ENCODE measurements around the gene VWA5B1. TPM values are rescaled to one million over a fixed set of nuclear protein-coding genes. Genes with fewer than 3 reads are reported as not detected.

The VWA5B1 gene
- polyA plus RNA-seq, 1 donor (not counting 4 experiments of a cell fraction or from before 2014, with no cell fraction given): not detected

DNA sequence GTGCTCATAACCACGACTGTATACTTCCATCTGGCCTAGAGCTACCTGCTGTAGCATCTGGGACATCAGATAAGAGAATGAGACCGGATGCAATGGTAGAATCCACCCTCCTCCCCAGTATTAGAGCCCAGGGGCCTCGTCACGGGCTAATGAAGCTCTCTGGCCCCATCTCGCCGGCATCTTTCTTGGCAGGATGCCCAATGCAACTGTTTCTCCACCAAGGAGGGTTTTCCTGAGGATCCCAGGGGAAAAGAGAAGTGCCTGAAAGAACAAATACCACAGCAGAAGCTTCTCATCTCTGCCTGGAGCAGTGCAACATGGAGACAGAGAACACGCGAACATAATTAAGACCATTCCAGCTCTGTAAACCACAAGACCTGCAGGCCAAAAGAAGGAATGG lies 80.0 kb downstream of the VWA5B1 start:
- peaks cover 34% of the 10 kb centered on the region for H3K27me3 ChIP-seq (ENCODE audit: control insufficient read depth, extremely low read depth, insufficient read depth, low read length)
- TF ChIP-seq EZH2 (IDR thresholded peaks at IDR 0.05; ENCODE audit: low read length): no peak
- TF ChIP-seq, protein P1, sequence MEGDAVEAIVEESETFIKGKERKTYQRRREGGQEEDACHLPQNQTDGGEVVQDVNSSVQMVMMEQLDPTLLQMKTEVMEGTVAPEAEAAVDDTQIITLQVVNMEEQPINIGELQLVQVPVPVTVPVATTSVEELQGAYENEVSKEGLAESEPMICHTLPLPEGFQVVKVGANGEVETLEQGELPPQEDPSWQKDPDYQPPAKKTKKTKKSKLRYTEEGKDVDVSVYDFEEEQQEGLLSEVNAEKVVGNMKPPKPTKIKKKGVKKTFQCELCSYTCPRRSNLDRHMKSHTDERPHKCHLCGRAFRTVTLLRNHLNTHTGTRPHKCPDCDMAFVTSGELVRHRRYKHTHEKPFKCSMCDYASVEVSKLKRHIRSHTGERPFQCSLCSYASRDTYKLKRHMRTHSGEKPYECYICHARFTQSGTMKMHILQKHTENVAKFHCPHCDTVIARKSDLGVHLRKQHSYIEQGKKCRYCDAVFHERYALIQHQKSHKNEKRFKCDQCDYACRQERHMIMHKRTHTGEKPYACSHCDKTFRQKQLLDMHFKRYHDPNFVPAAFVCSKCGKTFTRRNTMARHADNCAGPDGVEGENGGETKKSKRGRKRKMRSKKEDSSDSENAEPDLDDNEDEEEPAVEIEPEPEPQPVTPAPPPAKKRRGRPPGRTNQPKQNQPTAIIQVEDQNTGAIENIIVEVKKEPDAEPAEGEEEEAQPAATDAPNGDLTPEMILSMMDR (optimal IDR thresholded peaks at IDR 0.05 in 1 of 3, IDR thresholded peaks at IDR 0.05 in 1 of 3, conservative IDR thresholded peaks at IDR 0.05 in 1 of 3; ENCODE audit: extremely low read depth in 1 of 3, insufficient read depth in 2 of 3, low read length in 3 of 3): no peak
- H3K9ac ChIP-seq (ENCODE audit: control insufficient read depth, extremely low read depth, insufficient read depth, low read length): no peak overlapping the region
- no peak overlapping the region for H3K4me2 ChIP-seq (ENCODE audit: control insufficient read depth, extremely low read depth, insufficient read depth, low read depth, low read length)
- H3K36me3 ChIP-seq (ENCODE audit: control insufficient read depth in 2 of 2, extremely low read depth in 1 of 2, insufficient read depth in 2 of 2, low read length in 2 of 2): no peaks in the 10 kb centered on the region
- no peaks in the 10 kb centered on the region for H4K20me1 ChIP-seq (ENCODE audit: control insufficient read depth, extremely low read depth, insufficient read depth, low read length)
- no peaks in the 10 kb centered on the region for H3K9me1 ChIP-seq (ENCODE audit: control insufficient read depth, extremely low read depth, insufficient read depth, low read length)
- DNase-seq (ENCODE audit: low read depth, low spot score) (no peak), FAIRE-seq (no peak)
- peaks cover 13% of the 10 kb centered on the region for H3K4me1 ChIP-seq (ENCODE audit: control insufficient read depth, extremely low read depth, insufficient read depth, low read length)
- H3K27ac ChIP-seq (ENCODE audit: control insufficient read depth, insufficient read depth, low read length): no peak overlapping the region
- H2AFZ ChIP-seq (ENCODE audit: control insufficient read depth, low read length): no peak overlapping the region
- no peaks in the 10 kb centered on the region for H3K79me2 ChIP-seq (ENCODE audit: control insufficient read depth, insufficient read depth, low read length)
- H3K4me3 ChIP-seq (ENCODE audit: control insufficient read depth in 2 of 3, extremely low read depth in 1 of 3, insufficient read depth in 2 of 3, low read depth in 1 of 3, low read length in 3 of 3): no peak overlapping the region
- no peaks in the 10 kb centered on the region for H3K9me3 ChIP-seq (ENCODE audit: control insufficient read depth, low read depth, low read length)
- dilution Hi-C loops (cut with MboI; ENCODE audit: extremely low pct_ligation_motif_present, low sequenced_read_pairs): no loop called here

DNA sequence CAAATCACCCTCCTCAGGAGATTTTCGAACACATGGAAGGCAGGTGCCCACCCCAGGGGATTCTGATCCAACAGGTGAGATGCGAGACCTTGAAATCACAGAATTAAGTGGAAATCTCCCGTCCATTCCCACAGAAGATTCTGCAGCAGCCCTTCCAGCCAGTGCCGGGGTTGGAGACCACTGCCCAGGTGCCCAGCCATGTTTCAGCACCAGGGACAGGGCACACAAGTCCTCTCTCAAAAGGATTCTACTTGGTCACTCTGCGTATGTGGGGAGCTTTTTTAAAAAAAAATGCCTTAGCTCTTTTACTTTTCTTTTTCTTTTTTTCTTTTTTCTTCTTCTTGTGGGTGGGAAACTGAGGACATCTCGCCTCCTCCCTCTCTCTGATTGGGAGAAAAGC lies 80.7 kb downstream of the VWA5B1 start:
- no peak for TF ChIP-seq EZH2 (IDR thresholded peaks at IDR 0.05; ENCODE audit: low read length)
- TF ChIP-seq, protein P1 (optimal IDR thresholded peaks at IDR 0.05 in 1 of 3, IDR thresholded peaks at IDR 0.05 in 1 of 3, conservative IDR thresholded peaks at IDR 0.05 in 1 of 3; ENCODE audit: extremely low read depth in 1 of 3, insufficient read depth in 2 of 3, low read length in 3 of 3): no peak
- no peak for FAIRE-seq
- no peaks in the 10 kb centered on the region for H3K9me1 ChIP-seq (ENCODE audit: control insufficient read depth, extremely low read depth, insufficient read depth, low read length)
- H3K27ac ChIP-seq (ENCODE audit: control insufficient read depth, insufficient read depth, low read length): no peak overlapping the region
- dilution Hi-C loops (cut with MboI; ENCODE audit: extremely low pct_ligation_motif_present, low sequenced_read_pairs): no loop called here
- no peak overlapping the region for H2AFZ ChIP-seq (ENCODE audit: control insufficient read depth, low read length)
- no peak overlapping the region for H3K4me3 ChIP-seq (ENCODE audit: control insufficient read depth in 2 of 3, extremely low read depth in 1 of 3, insufficient read depth in 2 of 3, low read depth in 1 of 3, low read length in 3 of 3)
- no peak overlapping the region for H3K4me2 ChIP-seq (ENCODE audit: control insufficient read depth, extremely low read depth, insufficient read depth, low read depth, low read length)
- H3K4me1 ChIP-seq (ENCODE audit: control insufficient read depth, extremely low read depth, insufficient read depth, low read length): peaks cover 16% of the 10 kb centered on the region
- peaks cover 27% of the 10 kb centered on the region for H3K27me3 ChIP-seq (ENCODE audit: control insufficient read depth, extremely low read depth, insufficient read depth, low read length)
- H3K36me3 ChIP-seq (ENCODE audit: control insufficient read depth in 2 of 2, extremely low read depth in 1 of 2, insufficient read depth in 2 of 2, low read length in 2 of 2): no peaks in the 10 kb centered on the region
- H4K20me1 ChIP-seq (ENCODE audit: control insufficient read depth, extremely low read depth, insufficient read depth, low read length): no peaks in the 10 kb centered on the region
- no peak for DNase-seq (ENCODE audit: low read depth, low spot score)
- no peaks in the 10 kb centered on the region for H3K79me2 ChIP-seq (ENCODE audit: control insufficient read depth, insufficient read depth, low read length)
- H3K9ac ChIP-seq (ENCODE audit: control insufficient read depth, extremely low read depth, insufficient read depth, low read length): no peak overlapping the region
- no peaks in the 10 kb centered on the region for H3K9me3 ChIP-seq (ENCODE audit: control insufficient read depth, low read depth, low read length)

Measured in keratinocyte (primary cell).